Neural cell (in vitro differentiated cells): ENCODE data around the gene AGFG2.

Experiments used
- CTCF ChIP-seq: fragments of 450-650 bp; IDR thresholded peaks from 2 replicates; pipeline ENCODE4 v1.5.1; 2014; ENCODE audit warnings: antibody characterized with exemption, mild to moderate bottlenecking, moderate library complexity; ENCODE audit not compliant: poor library complexity, severe bottlenecking
- EZH2 ChIP-seq: fragments of 200-600, 300-800 bp; shearing (Covaris generic), sonication (generic); IDR thresholded peaks from 2 replicates; pipeline ENCODE4 v1.6.1; 2014; ENCODE audit warnings: antibody characterized with exemption, low read length, borderline replicate concordance, mild to moderate bottlenecking; ENCODE audit not compliant: insufficient read depth, poor library complexity, severe bottlenecking
- MXI1 ChIP-seq: fragments of 450-650 bp; conservative IDR thresholded peaks from 2 replicates; pipeline ENCODE4 v1.6.1; 2014; ENCODE audit warnings: antibody characterized with exemption, mild to moderate bottlenecking; ENCODE audit not compliant: poor library complexity, severe bottlenecking
- POLR2AphosphoS5 ChIP-seq: IDR thresholded peaks from 2 replicates; pipeline ENCODE4 v1.6.1; 2012
- RAD21 ChIP-seq: fragments of 450-650 bp; conservative IDR thresholded peaks from 2 replicates; pipeline ENCODE4 v1.6.1; 2014; ENCODE audit warnings: antibody characterized with exemption, mild to moderate bottlenecking, moderate library complexity
- TAF1 ChIP-seq: IDR thresholded peaks from 2 replicates; pipeline ENCODE4 v1.6.1; 2012; ENCODE audit warnings: low read depth
- TF ChIP-seq, protein P1 (sequence below): IDR thresholded peaks from 2 replicates; pipeline ENCODE4 v1.6.1; 2012; ENCODE audit warnings: borderline replicate concordance

DNA sequence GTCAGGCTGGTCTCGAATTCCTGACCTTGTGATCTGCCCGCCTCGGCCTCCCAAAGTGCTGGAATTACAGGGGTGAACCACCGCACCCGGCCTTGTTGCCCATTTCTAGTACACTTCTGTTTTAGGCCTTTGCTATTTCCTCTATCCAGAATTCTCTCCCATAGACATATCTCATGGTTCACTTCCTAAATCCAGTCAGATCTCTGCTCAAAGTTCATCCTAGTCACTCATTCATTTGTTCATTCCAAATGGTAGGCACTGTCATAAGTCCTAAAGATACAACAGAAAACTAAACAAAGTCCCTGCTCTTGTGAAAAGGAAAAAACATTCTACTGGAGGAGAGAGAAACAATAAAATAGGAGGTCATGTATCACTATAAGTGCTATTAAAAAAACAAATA is 71.0 kb downstream of the AGFG2 start:
- no peak for TF ChIP-seq CTCF
- no peak for TF ChIP-seq MXI1
- TF ChIP-seq POLR2AphosphoS5: no peak
- no peak for TF ChIP-seq TAF1
- TF ChIP-seq, protein P1, sequence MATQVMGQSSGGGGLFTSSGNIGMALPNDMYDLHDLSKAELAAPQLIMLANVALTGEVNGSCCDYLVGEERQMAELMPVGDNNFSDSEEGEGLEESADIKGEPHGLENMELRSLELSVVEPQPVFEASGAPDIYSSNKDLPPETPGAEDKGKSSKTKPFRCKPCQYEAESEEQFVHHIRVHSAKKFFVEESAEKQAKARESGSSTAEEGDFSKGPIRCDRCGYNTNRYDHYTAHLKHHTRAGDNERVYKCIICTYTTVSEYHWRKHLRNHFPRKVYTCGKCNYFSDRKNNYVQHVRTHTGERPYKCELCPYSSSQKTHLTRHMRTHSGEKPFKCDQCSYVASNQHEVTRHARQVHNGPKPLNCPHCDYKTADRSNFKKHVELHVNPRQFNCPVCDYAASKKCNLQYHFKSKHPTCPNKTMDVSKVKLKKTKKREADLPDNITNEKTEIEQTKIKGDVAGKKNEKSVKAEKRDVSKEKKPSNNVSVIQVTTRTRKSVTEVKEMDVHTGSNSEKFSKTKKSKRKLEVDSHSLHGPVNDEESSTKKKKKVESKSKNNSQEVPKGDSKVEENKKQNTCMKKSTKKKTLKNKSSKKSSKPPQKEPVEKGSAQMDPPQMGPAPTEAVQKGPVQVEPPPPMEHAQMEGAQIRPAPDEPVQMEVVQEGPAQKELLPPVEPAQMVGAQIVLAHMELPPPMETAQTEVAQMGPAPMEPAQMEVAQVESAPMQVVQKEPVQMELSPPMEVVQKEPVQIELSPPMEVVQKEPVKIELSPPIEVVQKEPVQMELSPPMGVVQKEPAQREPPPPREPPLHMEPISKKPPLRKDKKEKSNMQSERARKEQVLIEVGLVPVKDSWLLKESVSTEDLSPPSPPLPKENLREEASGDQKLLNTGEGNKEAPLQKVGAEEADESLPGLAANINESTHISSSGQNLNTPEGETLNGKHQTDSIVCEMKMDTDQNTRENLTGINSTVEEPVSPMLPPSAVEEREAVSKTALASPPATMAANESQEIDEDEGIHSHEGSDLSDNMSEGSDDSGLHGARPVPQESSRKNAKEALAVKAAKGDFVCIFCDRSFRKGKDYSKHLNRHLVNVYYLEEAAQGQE: no peak
- no peak for TF ChIP-seq EZH2
- no peak for TF ChIP-seq RAD21
